ENCODE results near the gene TRIB2. TPM values are rescaled to one million over a fixed set of nuclear protein-coding genes. Genes with fewer than 3 reads are reported as not detected.
A peak's percentile ranks its signal among the peaks of the same experiment; 100 is the strongest.

The TRIB2 gene
- total and polyA plus RNA-seq, 9 of the 15 experiments (the other 6 are each of a cell fraction or from before 2014, with no cell fraction given): 9.0 to 39.0 (median 26.3) TPM

GRCh38 chr2:12718015-12718671, 1.4 kb downstream of the TRIB2 start (continued):
- TF ChIP-seq, protein P1, sequence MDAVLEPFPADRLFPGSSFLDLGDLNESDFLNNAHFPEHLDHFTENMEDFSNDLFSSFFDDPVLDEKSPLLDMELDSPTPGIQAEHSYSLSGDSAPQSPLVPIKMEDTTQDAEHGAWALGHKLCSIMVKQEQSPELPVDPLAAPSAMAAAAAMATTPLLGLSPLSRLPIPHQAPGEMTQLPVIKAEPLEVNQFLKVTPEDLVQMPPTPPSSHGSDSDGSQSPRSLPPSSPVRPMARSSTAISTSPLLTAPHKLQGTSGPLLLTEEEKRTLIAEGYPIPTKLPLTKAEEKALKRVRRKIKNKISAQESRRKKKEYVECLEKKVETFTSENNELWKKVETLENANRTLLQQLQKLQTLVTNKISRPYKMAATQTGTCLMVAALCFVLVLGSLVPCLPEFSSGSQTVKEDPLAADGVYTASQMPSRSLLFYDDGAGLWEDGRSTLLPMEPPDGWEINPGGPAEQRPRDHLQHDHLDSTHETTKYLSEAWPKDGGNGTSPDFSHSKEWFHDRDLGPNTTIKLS (IDR thresholded peaks at IDR 0.05; ENCODE audit: borderline replicate concordance, low read depth): no peak
- TF ChIP-seq ZNF175 (CRISPR knock-in tag; IDR thresholded peaks at IDR 0.05; ENCODE audit: low read depth) (no peak), STAT5A (IDR thresholded peaks at IDR 0.05; ENCODE audit: borderline replicate concordance, low read length) (no peak), ARID4B (CRISPR knock-in tag; IDR thresholded peaks at IDR 0.05) (no peak), ZFPM2 (CRISPR knock-in tag; IDR thresholded peaks at IDR 0.05) (no peak), RBFOX2 (IDR thresholded peaks at IDR 0.05; ENCODE audit: low read depth, low read length) (peak; percentile 41; the same call in 1 of the 2 replicates), NFE2 (IDR thresholded peaks at IDR 0.05; ENCODE audit: low read depth) (no peak), BMI1 (IDR thresholded peaks at IDR 0.05; ENCODE audit: low read length) (no peak), RAD21 (CRISPR knock-in tag; conservative IDR thresholded peaks at IDR 0.05 in 1 of 2, IDR thresholded peaks at IDR 0.05 in 1 of 2) (peak in 1 of 2 experiments; percentile 7; a peak in 1 of 4 replicates), TEAD4 (IDR thresholded peaks at IDR 0.05; ENCODE audit: low read length) (no peak), TEAD4 (CRISPR knock-in tag; IDR thresholded peaks at IDR 0.05; ENCODE audit: borderline replicate concordance) (no peak), FOXK1 (CRISPR knock-in tag; IDR thresholded peaks at IDR 0.05; ENCODE audit: borderline replicate concordance) (no peak), JUNB (CRISPR knock-in tag; conservative IDR thresholded peaks at IDR 0.05) (no peak), SMAD2 (IDR thresholded peaks at IDR 0.05; ENCODE audit: low read depth, low read length) (no peak)
- TF ChIP-seq, protein P2, sequence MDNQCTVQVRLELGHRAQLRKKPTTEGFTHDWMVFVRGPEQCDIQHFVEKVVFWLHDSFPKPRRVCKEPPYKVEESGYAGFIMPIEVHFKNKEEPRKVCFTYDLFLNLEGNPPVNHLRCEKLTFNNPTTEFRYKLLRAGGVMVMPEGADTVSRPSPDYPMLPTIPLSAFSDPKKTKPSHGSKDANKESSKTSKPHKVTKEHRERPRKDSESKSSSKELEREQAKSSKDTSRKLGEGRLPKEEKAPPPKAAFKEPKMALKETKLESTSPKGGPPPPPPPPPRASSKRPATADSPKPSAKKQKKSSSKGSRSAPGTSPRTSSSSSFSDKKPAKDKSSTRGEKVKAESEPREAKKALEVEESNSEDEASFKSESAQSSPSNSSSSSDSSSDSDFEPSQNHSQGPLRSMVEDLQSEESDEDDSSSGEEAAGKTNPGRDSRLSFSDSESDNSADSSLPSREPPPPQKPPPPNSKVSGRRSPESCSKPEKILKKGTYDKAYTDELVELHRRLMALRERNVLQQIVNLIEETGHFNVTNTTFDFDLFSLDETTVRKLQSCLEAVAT (IDR thresholded peaks at IDR 0.05): no peak
- TF ChIP-seq, protein P3, sequence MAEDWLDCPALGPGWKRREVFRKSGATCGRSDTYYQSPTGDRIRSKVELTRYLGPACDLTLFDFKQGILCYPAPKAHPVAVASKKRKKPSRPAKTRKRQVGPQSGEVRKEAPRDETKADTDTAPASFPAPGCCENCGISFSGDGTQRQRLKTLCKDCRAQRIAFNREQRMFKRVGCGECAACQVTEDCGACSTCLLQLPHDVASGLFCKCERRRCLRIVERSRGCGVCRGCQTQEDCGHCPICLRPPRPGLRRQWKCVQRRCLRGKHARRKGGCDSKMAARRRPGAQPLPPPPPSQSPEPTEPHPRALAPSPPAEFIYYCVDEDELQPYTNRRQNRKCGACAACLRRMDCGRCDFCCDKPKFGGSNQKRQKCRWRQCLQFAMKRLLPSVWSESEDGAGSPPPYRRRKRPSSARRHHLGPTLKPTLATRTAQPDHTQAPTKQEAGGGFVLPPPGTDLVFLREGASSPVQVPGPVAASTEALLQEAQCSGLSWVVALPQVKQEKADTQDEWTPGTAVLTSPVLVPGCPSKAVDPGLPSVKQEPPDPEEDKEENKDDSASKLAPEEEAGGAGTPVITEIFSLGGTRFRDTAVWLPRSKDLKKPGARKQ (CRISPR knock-in tag; IDR thresholded peaks at IDR 0.05): no peak
- TF ChIP-seq, protein P4, sequence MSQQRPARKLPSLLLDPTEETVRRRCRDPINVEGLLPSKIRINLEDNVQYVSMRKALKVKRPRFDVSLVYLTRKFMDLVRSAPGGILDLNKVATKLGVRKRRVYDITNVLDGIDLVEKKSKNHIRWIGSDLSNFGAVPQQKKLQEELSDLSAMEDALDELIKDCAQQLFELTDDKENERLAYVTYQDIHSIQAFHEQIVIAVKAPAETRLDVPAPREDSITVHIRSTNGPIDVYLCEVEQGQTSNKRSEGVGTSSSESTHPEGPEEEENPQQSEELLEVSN (IDR thresholded peaks at IDR 0.05; ENCODE audit: borderline replicate concordance in 1 of 2, extremely low read depth in 1 of 2, insufficient read depth in 1 of 2, insufficient read length in 1 of 2, low read depth in 1 of 2, low read length in 1 of 2, poor library complexity in 1 of 2, severe bottlenecking in 1 of 2): no peak
